ACC112 (cell line): ENCODE data around the gene POLR1E.

Experiments used
- H2AFZ ChIP-seq: fragments of 200-600 bp; sonication (generic); one replicate; pipeline ENCODE4 v1.6.0; 2017; ENCODE audit warnings: antibody characterized with exemption, low read length; ENCODE audit not compliant: unreplicated experiment
- H3K27ac ChIP-seq: fragments of 200-600 bp; sonication (generic); 2 replicates; pipeline ENCODE4 v1.5.1; 2014; ENCODE audit warnings: low read depth, mild to moderate bottlenecking, antibody characterized with exemption, low read length, moderate library complexity
- H3K27me3 ChIP-seq: fragments of 200-600 bp; sonication (generic); 2 replicates; pipeline ENCODE4 v1.6.1; 2014; ENCODE audit warnings: mild to moderate bottlenecking, antibody characterized with exemption, low read length, moderate library complexity, mixed read lengths; ENCODE audit not compliant: insufficient read depth
- H3K36me3 ChIP-seq: fragments of 200-600 bp; sonication (generic); 2 replicates; pipeline ENCODE4 v1.6.1; 2016; ENCODE audit warnings: mild to moderate bottlenecking, antibody characterized with exemption, low read length, moderate library complexity, mixed read lengths; ENCODE audit not compliant: insufficient read depth
- H3K4me1 ChIP-seq: fragments of 200-600 bp; sonication (generic); one replicate; pipeline ENCODE4 v1.6.1; 2016; ENCODE audit warnings: low read length, mixed read lengths; ENCODE audit not compliant: insufficient read depth, unreplicated experiment, control insufficient read depth
- H3K4me3 ChIP-seq: fragments of 200-600 bp; sonication (generic); 2 replicates; pipeline ENCODE4 v1.5.1; 2014; ENCODE audit warnings: mild to moderate bottlenecking, low read depth, low read length
- H3K79me2 ChIP-seq: fragments of 200-600 bp; sonication (generic); one replicate; pipeline ENCODE4 v1.6.0; 2016; ENCODE audit warnings: low read length; ENCODE audit not compliant: control insufficient read depth, unreplicated experiment, insufficient read depth

POLR1E gene

GRCh38 chr9:37551468-37551867 is 65.7 kb downstream of the POLR1E start:
- Histone ChIP-seq H3K79me2 (no peaks in the 10 kb centered on the region), H3K36me3 (no peaks in the 10 kb centered on the region), H3K27ac (no peak overlapping the region), H2AFZ (no peak overlapping the region), H3K4me3 (no peak overlapping the region), H3K4me1 (no peaks in the 10 kb centered on the region), H3K27me3 (no peaks in the 10 kb centered on the region)

GRCh38 chr9:37551888-37552287 is 66.1 kb downstream of the POLR1E start:
- Histone ChIP-seq H3K36me3 (no peaks in the 10 kb centered on the region), H3K79me2 (no peaks in the 10 kb centered on the region), H3K4me1 (no peaks in the 10 kb centered on the region), H3K27me3 (no peaks in the 10 kb centered on the region), H2AFZ (no peak overlapping the region), H3K27ac (no peak overlapping the region), H3K4me3 (no peak overlapping the region)
